ENCODE results near the gene RGS3.

Gene RGS3

GRCh38 chr9:113461943-113462342 lies 1.6 kb upstream of the RGS3 start:
- in situ Hi-C loops (cut with MboI; ENCODE audit: low pct_unique_long_range_greater_than_20kb, low sequenced_read_pairs): loop anchor here (25.0 kb wide), 1 partner anchor 200 kb away; no protein-coding TSS in a partner anchor
- DNase-seq: no peak

DNA sequence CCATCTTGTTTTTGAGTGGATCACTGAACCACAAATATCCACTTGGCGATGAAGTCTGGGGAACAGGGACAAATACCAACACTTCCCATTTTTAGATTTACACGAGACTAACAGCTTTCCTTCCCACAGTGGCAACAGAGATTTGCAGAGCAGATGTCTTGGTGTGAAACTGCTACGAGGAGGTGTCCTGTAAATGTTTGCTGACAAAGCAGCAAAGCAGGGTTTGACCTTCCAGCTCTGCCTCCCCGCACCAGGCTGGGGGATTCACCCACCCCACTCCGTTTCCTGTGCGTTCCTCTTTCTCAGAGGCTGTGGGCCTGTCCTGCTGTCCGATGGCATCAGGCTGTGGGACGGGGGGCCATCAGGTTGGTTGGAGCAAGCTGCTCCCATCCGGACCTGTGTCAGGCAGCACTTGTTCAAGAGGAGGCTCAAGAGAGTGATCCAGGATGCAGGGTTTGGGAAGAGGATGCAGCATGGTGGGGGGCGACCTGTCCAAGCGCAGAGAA lies 693 bp upstream of the RGS3 start:
- in situ Hi-C loops (cut with MboI; ENCODE audit: low pct_unique_long_range_greater_than_20kb, low sequenced_read_pairs): loop anchor here (25.0 kb wide), 1 partner anchor 199 kb away; no protein-coding TSS in a partner anchor
- no peak for DNase-seq

DNA sequence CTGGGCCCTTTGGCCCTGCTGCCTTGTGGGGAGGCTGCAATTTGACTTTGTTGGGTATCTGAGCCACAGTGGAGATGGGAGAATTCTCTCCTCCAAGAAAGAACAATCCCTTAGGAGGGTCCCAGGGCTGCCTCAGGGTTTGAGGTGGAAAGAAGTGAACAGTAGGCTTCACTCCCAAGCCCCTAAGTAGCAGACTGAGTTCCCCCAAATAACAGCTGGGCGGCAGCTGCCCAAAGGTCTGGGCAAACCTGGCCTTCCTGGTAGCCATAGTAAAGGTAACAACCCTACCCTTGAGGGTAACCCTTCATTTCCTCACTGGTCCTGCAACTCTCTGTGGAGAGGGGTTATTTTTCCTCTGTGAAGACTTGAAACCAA lies 746 bp downstream of the RGS3 start:
- in situ Hi-C loops (cut with MboI; ENCODE audit: low pct_unique_long_range_greater_than_20kb, low sequenced_read_pairs): loop anchor here (25.0 kb wide), 1 partner anchor 198 kb away; no protein-coding TSS in a partner anchor
- no peak for DNase-seq

- in situ Hi-C loops (cut with MboI; ENCODE audit: low pct_unique_long_range_greater_than_20kb, low sequenced_read_pairs): loop anchor here (25.0 kb wide), 1 partner anchor 197 kb away; no protein-coding TSS in a partner anchor
- no peak for DNase-seq
Measured at GRCh38 chr9:113465599-113466140, 2.1 kb downstream of the RGS3 start.

DNA sequence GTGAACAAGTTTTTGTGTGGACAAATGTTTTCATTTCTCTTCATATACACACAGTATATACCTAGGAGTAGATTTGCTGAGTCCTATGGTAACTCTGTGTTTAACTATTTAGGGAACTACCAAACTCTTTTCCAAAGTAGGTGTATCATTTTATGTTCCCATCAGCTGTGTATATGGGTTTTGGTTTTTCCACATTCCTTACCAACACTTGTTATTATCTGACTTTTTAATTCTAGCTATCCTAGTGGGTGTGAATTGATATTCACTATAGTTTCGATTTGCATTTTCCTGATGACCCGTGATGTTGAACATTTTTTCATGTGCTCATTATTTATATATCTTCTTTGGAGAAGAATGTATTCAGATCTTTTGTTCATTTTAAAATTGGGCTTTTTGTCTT lies 3.7 kb downstream of the RGS3 start:
- in situ Hi-C loops (cut with MboI; ENCODE audit: low pct_unique_long_range_greater_than_20kb, low sequenced_read_pairs): loop anchor here (25.0 kb wide), 1 partner anchor 195 kb away; no protein-coding TSS in a partner anchor
- DNase-seq: no peak

DNA sequence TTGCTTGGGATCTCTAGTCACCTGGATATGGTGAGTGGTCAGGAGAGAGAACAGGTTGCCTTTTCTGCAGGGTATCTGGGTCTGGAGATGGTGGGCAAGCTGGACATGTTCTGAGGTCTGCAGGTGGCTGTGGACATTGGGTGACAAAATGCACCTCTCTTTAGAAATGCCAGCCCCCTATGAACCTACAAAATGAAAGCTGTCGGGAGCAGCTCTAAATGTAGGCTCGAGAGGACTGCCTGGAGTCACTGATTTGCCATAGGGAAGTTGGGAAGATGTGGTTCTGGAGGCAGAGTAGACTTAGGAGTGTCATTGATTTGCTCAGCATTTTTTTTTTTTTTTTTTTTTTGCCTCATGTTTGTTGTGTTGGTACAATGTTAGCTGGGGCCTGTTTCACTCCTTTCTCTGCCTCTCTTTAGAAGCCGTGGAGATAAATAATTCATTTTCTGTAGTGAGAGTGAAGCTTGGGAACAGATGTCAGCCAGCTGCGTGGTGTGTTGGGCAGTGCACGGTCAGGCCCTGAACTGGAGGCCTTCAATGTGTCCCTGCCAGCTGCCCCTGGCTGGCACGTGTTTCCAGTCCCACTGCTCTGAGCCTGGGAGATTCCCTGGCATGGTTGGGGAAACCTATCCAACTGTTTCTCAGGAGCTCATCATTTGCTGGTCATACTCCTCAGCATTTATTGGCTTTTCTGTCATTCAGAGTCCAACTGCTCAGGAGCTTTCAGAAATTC lies 5.4 kb downstream of the RGS3 start:
- no peak for DNase-seq
- in situ Hi-C loops (cut with MboI; ENCODE audit: low pct_unique_long_range_greater_than_20kb, low sequenced_read_pairs): loop anchor here (25.0 kb wide), 1 partner anchor 193 kb away; no protein-coding TSS in a partner anchor

GRCh38 chr9:113471143-113471542 lies 7.6 kb downstream of the RGS3 start:
- in situ Hi-C loops (cut with MboI; ENCODE audit: low pct_unique_long_range_greater_than_20kb, low sequenced_read_pairs): loop anchor here (25.0 kb wide), 1 partner anchor 191 kb away; no protein-coding TSS in a partner anchor
- no peak for DNase-seq

- DNase-seq: no peak
- in situ Hi-C loops (cut with MboI; ENCODE audit: low pct_unique_long_range_greater_than_20kb, low sequenced_read_pairs): loop anchor here (25.0 kb wide), 1 partner anchor 191 kb away; no protein-coding TSS in a partner anchor
Measured at GRCh38 chr9:113471566-113471965, 8.0 kb downstream of the RGS3 start.

GRCh38 chr9:113472199-113472598 lies 8.7 kb downstream of the RGS3 start:
- in situ Hi-C loops (cut with MboI; ENCODE audit: low pct_unique_long_range_greater_than_20kb, low sequenced_read_pairs): loop anchor here (25.0 kb wide), 1 partner anchor 190 kb away; no protein-coding TSS in a partner anchor
- no peak for DNase-seq

- in situ Hi-C loops (cut with MboI; ENCODE audit: low pct_unique_long_range_greater_than_20kb, low sequenced_read_pairs): loop anchor here (25.0 kb wide), 1 partner anchor 188 kb away; no protein-coding TSS in a partner anchor
- no peak for DNase-seq
Measured at GRCh38 chr9:113474360-113475028, 11.0 kb downstream of the RGS3 start.

- in situ Hi-C loops (cut with MboI; ENCODE audit: low pct_unique_long_range_greater_than_20kb, low sequenced_read_pairs): no loop called here
- no peak for DNase-seq
Measured at GRCh38 chr9:113475031-113475430, 11.5 kb downstream of the RGS3 start.

DNA sequence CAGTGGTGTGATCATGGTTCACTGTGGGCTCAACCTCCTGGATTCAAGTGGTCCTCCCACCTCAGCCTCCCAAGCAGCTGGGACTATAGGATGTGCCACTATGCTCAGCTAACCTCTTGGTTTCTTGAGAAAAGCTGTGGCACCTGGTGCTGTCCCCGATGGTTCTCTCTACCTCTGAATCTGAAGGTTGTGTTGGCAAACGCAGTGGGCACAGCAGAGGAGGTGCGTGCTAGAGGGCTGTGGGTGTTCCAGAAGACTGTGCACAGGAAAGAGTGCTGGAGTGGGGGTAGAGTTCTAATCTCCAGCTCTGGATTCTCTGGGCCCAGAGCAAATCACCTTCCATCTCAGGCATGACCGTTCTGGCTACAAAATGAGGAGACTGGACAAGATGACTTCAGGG lies 12.5 kb downstream of the RGS3 start:
- no peak for DNase-seq

GRCh38 chr9:113476511-113476916 lies 13.0 kb downstream of the RGS3 start:
- in situ Hi-C loops (cut with MboI; ENCODE audit: low pct_unique_long_range_greater_than_20kb, low sequenced_read_pairs): no loop called here
- no peak for DNase-seq

More for the DNA sequence above, 12.5 kb downstream of the RGS3 start:
- in situ Hi-C loops (cut with MboI; ENCODE audit: low pct_unique_long_range_greater_than_20kb, low sequenced_read_pairs): no loop called here

GRCh38 chr9:113477058-113477457 lies 13.5 kb downstream of the RGS3 start:
- DNase-seq: no peak
- in situ Hi-C loops (cut with MboI; ENCODE audit: low pct_unique_long_range_greater_than_20kb, low sequenced_read_pairs): no loop called here

DNA sequence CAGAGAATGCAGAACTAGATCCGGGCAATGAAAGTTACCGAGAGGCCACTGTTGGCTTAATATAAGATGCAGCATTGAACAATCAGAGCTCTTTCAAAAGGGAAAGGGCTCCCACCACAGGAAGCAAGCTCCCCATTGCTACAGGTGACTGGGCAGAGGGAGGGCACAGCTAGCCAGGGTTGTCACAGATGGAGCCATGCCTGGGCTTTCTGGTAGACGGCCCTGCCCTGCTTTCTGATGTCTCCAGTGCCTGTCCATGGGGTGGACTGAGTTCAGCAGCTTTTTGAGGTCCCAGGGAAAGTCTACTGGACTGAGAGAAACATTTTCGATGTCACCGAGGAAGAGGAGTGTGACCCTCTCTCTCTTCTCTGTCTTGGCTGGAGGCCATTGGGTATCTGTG lies 14.1 kb downstream of the RGS3 start:
- in situ Hi-C loops (cut with MboI; ENCODE audit: low pct_unique_long_range_greater_than_20kb, low sequenced_read_pairs): no loop called here
- DNase-seq: no peak

GRCh38 chr9:113479174-113479621 lies 15.7 kb downstream of the RGS3 start:
- no peak for DNase-seq
- in situ Hi-C loops (cut with MboI; ENCODE audit: low pct_unique_long_range_greater_than_20kb, low sequenced_read_pairs): no loop called here

DNA sequence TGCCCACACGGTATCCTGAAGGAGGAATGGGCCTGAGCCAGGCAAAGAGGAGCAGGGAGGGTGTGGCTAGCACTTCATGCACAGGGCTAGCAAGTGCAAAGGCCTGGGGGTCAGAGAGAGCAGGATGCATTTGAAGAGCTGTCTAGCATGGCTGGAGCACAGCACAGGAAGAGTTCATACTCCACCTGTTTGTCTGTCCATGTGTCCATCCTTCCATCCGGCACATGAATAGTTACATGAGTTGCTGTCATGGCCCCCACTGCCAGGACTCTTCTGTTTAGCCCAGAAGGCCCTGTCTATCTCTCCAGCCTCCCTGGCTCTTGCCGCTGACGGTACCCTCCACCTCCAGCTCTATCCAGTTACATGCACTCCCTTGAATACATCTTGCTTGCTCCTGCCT lies 17.1 kb downstream of the RGS3 start:
- in situ Hi-C loops (cut with MboI; ENCODE audit: low pct_unique_long_range_greater_than_20kb, low sequenced_read_pairs): no loop called here
- no peak for DNase-seq

DNA sequence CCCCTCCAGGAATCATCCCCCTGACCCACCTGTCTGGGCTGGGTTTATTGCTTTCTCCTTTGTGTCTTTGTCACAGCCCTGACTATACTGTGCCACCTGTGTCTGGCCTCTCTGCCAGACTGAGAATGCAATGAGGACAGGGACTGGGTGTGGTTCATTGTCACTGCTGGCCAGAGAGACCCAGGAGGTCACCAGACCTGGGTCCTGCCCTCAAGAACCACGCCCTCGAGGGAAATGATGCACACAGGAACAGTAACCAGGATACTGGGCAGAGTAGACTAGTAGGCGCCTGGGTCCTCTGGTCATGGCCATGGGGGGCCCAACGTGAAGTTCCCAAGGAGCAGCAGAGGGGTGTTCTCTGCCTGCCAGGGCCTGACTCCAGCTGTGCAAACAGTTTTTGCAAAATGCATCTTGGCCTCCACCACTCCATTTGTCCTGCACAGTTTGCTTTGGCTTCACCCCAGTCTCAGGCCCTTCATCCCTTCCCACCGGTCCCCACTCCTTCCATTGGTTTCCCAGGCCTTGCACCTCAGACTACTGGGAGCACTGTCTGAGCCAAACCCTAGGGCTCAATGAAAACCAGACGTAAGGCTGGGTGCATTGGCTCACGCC lies 17.8 kb downstream of the RGS3 start:
- no peak for DNase-seq
- in situ Hi-C loops (cut with MboI; ENCODE audit: low pct_unique_long_range_greater_than_20kb, low sequenced_read_pairs): no loop called here

DNA sequence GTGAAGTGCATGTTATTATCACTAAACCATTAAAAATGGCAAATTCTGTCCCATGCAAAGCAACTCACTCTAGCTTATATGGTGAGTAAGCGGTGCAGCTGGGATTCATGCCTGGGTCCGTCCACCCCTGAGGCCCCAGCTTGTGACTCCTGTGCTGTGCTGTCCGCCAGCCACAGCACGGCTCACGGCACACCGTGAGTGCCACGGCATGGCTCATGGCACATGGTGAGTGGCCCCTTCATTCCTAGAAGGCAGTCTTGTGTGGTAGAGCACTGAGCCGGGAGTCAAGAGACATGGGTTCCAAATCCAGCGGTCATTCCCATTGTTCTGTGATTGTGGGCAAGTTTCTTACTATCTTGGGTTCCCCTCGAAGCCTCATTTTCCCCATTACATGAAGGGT lies 18.8 kb downstream of the RGS3 start:
- DNase-seq: no peak
- in situ Hi-C loops (cut with MboI; ENCODE audit: low pct_unique_long_range_greater_than_20kb, low sequenced_read_pairs): no loop called here
